Karpas-422 (cell line): Measurements from ENCODE around the gene FOXR1. TPM values are rescaled to one million over a fixed set of nuclear protein-coding genes. Genes with fewer than 3 reads are reported as not detected.
A peak's percentile ranks its signal among the peaks of the same experiment; 100 is the strongest.

ENCODE experiments used
- DNase-seq: peaks from one replicate; pipeline ENCODE4 v3.0.0-alpha.2; 2015
- H2AFZ ChIP-seq: fragments of 200-600 bp; sonication (generic); 2 replicates; pipeline ENCODE4 v1.6.1; 2014; ENCODE audit warnings: antibody characterized with exemption, low read length, mixed read lengths
- H3K27ac ChIP-seq: fragments of 200-600 bp; sonication (generic); 2 replicates; pipeline ENCODE4 v1.5.1; 2014; ENCODE audit warnings: mild to moderate bottlenecking, low read length, moderate library complexity
- H3K27me3 ChIP-seq: fragments of 200-600 bp; sonication (generic); 2 replicates; pipeline ENCODE4 v1.6.1; 2014; ENCODE audit warnings: low read length, mixed read lengths
- H3K36me3 ChIP-seq: fragments of 200-600 bp; sonication (generic); 2 replicates; pipeline ENCODE4 v1.6.1; 2014; ENCODE audit warnings: low read length, mixed read lengths; ENCODE audit not compliant: insufficient read depth
- H3K4me1 ChIP-seq: fragments of 200-600 bp; sonication (generic); 2 replicates; pipeline ENCODE4 v1.6.1; 2014; ENCODE audit warnings: mild to moderate bottlenecking, low read length, mixed read lengths
- H3K4me2 ChIP-seq: fragments of 200-600 bp; sonication (generic); 2 replicates; pipeline ENCODE4 v1.6.1; 2014; ENCODE audit warnings: low read length, low read depth, mild to moderate bottlenecking; ENCODE audit not compliant: poor library complexity, severe bottlenecking
- H3K4me3 ChIP-seq: fragments of 200-600 bp; sonication (generic); 2 replicates; pipeline ENCODE4 v1.5.1; 2014; ENCODE audit warnings: mild to moderate bottlenecking, antibody characterized with exemption, low read length, mixed read lengths
- H3K79me2 ChIP-seq: fragments of 200-600 bp; sonication (generic); 2 replicates; pipeline ENCODE4 v1.6.1; 2014; ENCODE audit warnings: mild to moderate bottlenecking, low read length, mixed read lengths
- H3K9ac ChIP-seq: fragments of 200-600 bp; sonication (generic); 2 replicates; pipeline ENCODE4 v1.6.0; 2014; ENCODE audit warnings: low read length
- H3K9me2 ChIP-seq: fragments of 200-600 bp; sonication (generic), shearing (Covaris generic); replicated peaks from 2 replicates; pipeline ENCODE4 v1.6.0; 2014; ENCODE audit warnings: mild to moderate bottlenecking, low read length, moderate library complexity; ENCODE audit not compliant: insufficient read depth
- H3K9me3 ChIP-seq: fragments of 300-700, 200-600 bp; sonication (generic); 2 replicates; pipeline ENCODE4 v1.6.1; 2014; ENCODE audit warnings: low read length, mixed read lengths
- H4K20me1 ChIP-seq: fragments of 200-600 bp; sonication (generic); 2 replicates; pipeline ENCODE4 v1.6.1; 2014; ENCODE audit warnings: mild to moderate bottlenecking, antibody characterized with exemption, low read length, low read depth; ENCODE audit not compliant: insufficient read depth
- total RNA-seq: library from RNA; depleted of rRNA; stranded (reverse); fragments of >200 nt; shearing (Covaris generic); gene quantifications from 2 replicates; pipeline ENCODE4 v1.2.3, GENCODE V29; 2014; ENCODE audit warnings: low replicate concordance

The FOXR1 gene
- total RNA-seq, 1 experiment from 2014 or later = not detected

- Histone ChIP-seq H3K9me3 (no peaks in the 10 kb centered on the region), H3K4me3 (peak within 1 kb of the TSS; percentile 83), H3K4me2 (peak within 1 kb of the TSS; percentile 80), H3K9ac (peak within 1 kb of the TSS; percentile 80), H3K27ac (peak within 1 kb of the TSS; percentile 26; the same call in 1 of the 2 replicates), H3K79me2 (peaks cover 33% of the 10 kb centered on the region), H2AFZ (peak within 1 kb of the TSS; percentile 63), H4K20me1 (no peaks in the 10 kb centered on the region), H3K4me1 (peaks cover 11% of the 10 kb centered on the region), H3K27me3 (no peaks in the 10 kb centered on the region), H3K9me2 (no peaks in the 10 kb centered on the region), H3K36me3 (no peaks in the 10 kb centered on the region)
- peak; percentile 93 for DNase-seq
Observed at GRCh38 chr11:118997627-118998387, 26.2 kb downstream of the FOXR1 start, which contains the start of gene CENATAC. Gene CENATAC, plus strand, starts transcription at chr11:118998138. Its CDS starts 60 bp downstream, at chr11:118998198.

- Histone ChIP-seq H3K4me2 (peak overlapping the region; percentile 80), H3K9ac (peak overlapping the region; percentile 80), H3K27ac (no peak overlapping the region), H3K79me2 (peaks cover 33% of the 10 kb centered on the region), H3K9me2 (no peaks in the 10 kb centered on the region), H3K9me3 (no peaks in the 10 kb centered on the region), H3K36me3 (no peaks in the 10 kb centered on the region), H3K4me1 (peaks cover 11% of the 10 kb centered on the region), H3K27me3 (no peaks in the 10 kb centered on the region), H2AFZ (no peak overlapping the region), H3K4me3 (peak overlapping the region; percentile 83), H4K20me1 (no peaks in the 10 kb centered on the region)
- DNase-seq = peak; percentile 43
Observed at GRCh38 chr11:118998388-118998717, 26.8 kb downstream of the FOXR1 start.

GRCh38 chr11:118998822-118999221 is 27.3 kb downstream of the FOXR1 start:
- no peaks in the 10 kb centered on the region for H3K9me2 ChIP-seq
- peak overlapping the region; percentile 80 for H3K4me2 ChIP-seq
- no peak overlapping the region for H3K27ac ChIP-seq
- no peaks in the 10 kb centered on the region for H3K36me3 ChIP-seq
- H2AFZ ChIP-seq = no peak overlapping the region
- no peak for DNase-seq
- no peaks in the 10 kb centered on the region for H4K20me1 ChIP-seq
- peaks cover 11% of the 10 kb centered on the region for H3K4me1 ChIP-seq
- peaks cover 33% of the 10 kb centered on the region for H3K79me2 ChIP-seq
- H3K9me3 ChIP-seq = no peaks in the 10 kb centered on the region
- H3K9ac ChIP-seq = peak overlapping the region; percentile 80
- no peaks in the 10 kb centered on the region for H3K27me3 ChIP-seq
- peak overlapping the region; percentile 83 for H3K4me3 ChIP-seq

GRCh38 chr11:119000906-119001305 is 29.3 kb downstream of the FOXR1 start:
- Histone ChIP-seq H3K9ac (no peak overlapping the region), H3K27me3 (no peaks in the 10 kb centered on the region), H4K20me1 (no peaks in the 10 kb centered on the region), H3K36me3 (no peaks in the 10 kb centered on the region), H3K4me1 (peaks cover 11% of the 10 kb centered on the region), H3K27ac (no peak overlapping the region), H3K4me2 (no peak overlapping the region), H3K79me2 (peaks cover 33% of the 10 kb centered on the region), H2AFZ (no peak overlapping the region), H3K9me3 (no peaks in the 10 kb centered on the region), H3K9me2 (no peaks in the 10 kb centered on the region), H3K4me3 (no peak overlapping the region)
- DNase-seq = no peak

- Histone ChIP-seq H3K4me2 (no peak overlapping the region), H3K9ac (no peak overlapping the region), H3K4me1 (no peaks in the 10 kb centered on the region), H3K36me3 (no peaks in the 10 kb centered on the region), H2AFZ (no peak overlapping the region), H3K27ac (no peak overlapping the region), H4K20me1 (no peaks in the 10 kb centered on the region), H3K79me2 (no peaks in the 10 kb centered on the region), H3K4me3 (no peak overlapping the region), H3K9me2 (no peaks in the 10 kb centered on the region), H3K9me3 (no peaks in the 10 kb centered on the region), H3K27me3 (no peaks in the 10 kb centered on the region)
- DNase-seq = no peak
Observed at GRCh38 chr11:119006656-119007055, 35.1 kb downstream of the FOXR1 start.

- Histone ChIP-seq H4K20me1 (no peaks in the 10 kb centered on the region), H3K27me3 (no peaks in the 10 kb centered on the region), H3K36me3 (peaks cover 27% of the 10 kb centered on the region), H3K79me2 (peaks cover 6% of the 10 kb centered on the region), H3K9me2 (no peaks in the 10 kb centered on the region), H3K4me3 (no peak overlapping the region), H3K4me2 (no peak overlapping the region), H3K4me1 (peaks cover 2% of the 10 kb centered on the region), H3K9me3 (no peaks in the 10 kb centered on the region), H3K27ac (no peak overlapping the region), H3K9ac (no peak overlapping the region), H2AFZ (no peak overlapping the region)
- DNase-seq = no peak
Observed at GRCh38 chr11:119011476-119012053, 40.0 kb downstream of the FOXR1 start.

- Histone ChIP-seq H4K20me1 (no peaks in the 10 kb centered on the region), H3K4me2 (no peak overlapping the region), H3K9ac (no peak overlapping the region), H3K9me2 (no peaks in the 10 kb centered on the region), H3K79me2 (peaks cover 17% of the 10 kb centered on the region), H3K27me3 (no peaks in the 10 kb centered on the region), H3K27ac (no peak overlapping the region), H3K4me1 (peaks cover 9% of the 10 kb centered on the region), H3K36me3 (peaks cover 33% of the 10 kb centered on the region), H2AFZ (no peak overlapping the region), H3K9me3 (no peaks in the 10 kb centered on the region), H3K4me3 (no peak overlapping the region)
- DNase-seq = no peak
Observed at GRCh38 chr11:119012629-119013170, 41.1 kb downstream of the FOXR1 start.

- Histone ChIP-seq H3K4me2 (no peak overlapping the region), H4K20me1 (no peaks in the 10 kb centered on the region; the same call in 1 of the 2 replicates), H2AFZ (no peak overlapping the region), H3K27me3 (no peaks in the 10 kb centered on the region), H3K9ac (no peak overlapping the region), H3K9me3 (no peaks in the 10 kb centered on the region), H3K9me2 (no peaks in the 10 kb centered on the region), H3K27ac (no peak overlapping the region), H3K79me2 (peaks cover 28% of the 10 kb centered on the region), H3K4me3 (no peak overlapping the region), H3K36me3 (peaks cover 33% of the 10 kb centered on the region), H3K4me1 (peaks cover 9% of the 10 kb centered on the region)
- no peak for DNase-seq
Observed at GRCh38 chr11:119014209-119014924, 42.8 kb downstream of the FOXR1 start.
